ENCODE results near the gene HDHD2.

- no peak for TF ChIP-seq CTCF (IDR thresholded peaks at IDR 0.05; ENCODE audit: borderline replicate concordance, extremely low read depth, low read length, poor library complexity, severe bottlenecking)
- TF ChIP-seq EZH2 (IDR thresholded peaks at IDR 0.05; ENCODE audit: borderline replicate concordance, low read depth, low read length, severe bottlenecking): no peak
Observed at GRCh38 chr18:47146206-47146605, 4.1 kb downstream of the HDHD2 start.

All from DND-41 (cell line).